Neural progenitor cell (in vitro differentiated cells): ENCODE measurements around the gene HOXA1.

Experiments used
- CTCF ChIP-seq: fragments of 200-600 bp; sonication (generic); IDR thresholded peaks from 2 replicates; pipeline ENCODE4 v1.5.1; 2017; ENCODE audit warnings: antibody characterized with exemption, mild to moderate bottlenecking
- EZH2 ChIP-seq: fragments of 200-600 bp; sonication (generic); IDR thresholded peaks from 2 replicates; pipeline ENCODE4 v1.6.1; 2017; ENCODE audit warnings: antibody characterized with exemption, mild to moderate bottlenecking, moderate library complexity
- EZH2phosphoT487 ChIP-seq: fragments of 200-600 bp; sonication (generic); IDR thresholded peaks from 2 replicates; pipeline ENCODE4 v1.6.1; 2017; ENCODE audit warnings: antibody characterized with exemption

- TF ChIP-seq CTCF = no peak
- no peak for TF ChIP-seq EZH2
- no peak for TF ChIP-seq EZH2phosphoT487
These were observed 38.6 kb upstream of the HOXA1 start for GRCh38 chr7:27134392-27134791.
